MM.1S (cell line): ENCODE measurements around the gene ATOH1.

Experiments
- CTCF ChIP-seq: fragments of 300-600 bp; sonication (generic); IDR thresholded peaks from 2 replicates; pipeline ENCODE4 v1.5.1; 2016; ENCODE audit warnings: antibody characterized with exemption, low read length, mixed read lengths
- EZH2 ChIP-seq: fragments of 300-600 bp; sonication (generic); optimal IDR thresholded peaks from 2 replicates; pipeline ENCODE3; 2017; ENCODE audit warnings: low read depth, mild to moderate bottlenecking, antibody characterized with exemption, low read length, mixed read lengths

GRCh38 chr4:93852680-93853079, 24.1 kb downstream of the ATOH1 start:
- TF ChIP-seq CTCF (no peak), EZH2 (no peak)
